Measurements from ENCODE around the gene GLIS1. TPM values are rescaled to one million over a fixed set of nuclear protein-coding genes. Genes with fewer than 3 reads are reported as not detected.

Gene GLIS1
- total RNA-seq, 1 experiment from 2014 or later, result 0.39 TPM

DNA sequence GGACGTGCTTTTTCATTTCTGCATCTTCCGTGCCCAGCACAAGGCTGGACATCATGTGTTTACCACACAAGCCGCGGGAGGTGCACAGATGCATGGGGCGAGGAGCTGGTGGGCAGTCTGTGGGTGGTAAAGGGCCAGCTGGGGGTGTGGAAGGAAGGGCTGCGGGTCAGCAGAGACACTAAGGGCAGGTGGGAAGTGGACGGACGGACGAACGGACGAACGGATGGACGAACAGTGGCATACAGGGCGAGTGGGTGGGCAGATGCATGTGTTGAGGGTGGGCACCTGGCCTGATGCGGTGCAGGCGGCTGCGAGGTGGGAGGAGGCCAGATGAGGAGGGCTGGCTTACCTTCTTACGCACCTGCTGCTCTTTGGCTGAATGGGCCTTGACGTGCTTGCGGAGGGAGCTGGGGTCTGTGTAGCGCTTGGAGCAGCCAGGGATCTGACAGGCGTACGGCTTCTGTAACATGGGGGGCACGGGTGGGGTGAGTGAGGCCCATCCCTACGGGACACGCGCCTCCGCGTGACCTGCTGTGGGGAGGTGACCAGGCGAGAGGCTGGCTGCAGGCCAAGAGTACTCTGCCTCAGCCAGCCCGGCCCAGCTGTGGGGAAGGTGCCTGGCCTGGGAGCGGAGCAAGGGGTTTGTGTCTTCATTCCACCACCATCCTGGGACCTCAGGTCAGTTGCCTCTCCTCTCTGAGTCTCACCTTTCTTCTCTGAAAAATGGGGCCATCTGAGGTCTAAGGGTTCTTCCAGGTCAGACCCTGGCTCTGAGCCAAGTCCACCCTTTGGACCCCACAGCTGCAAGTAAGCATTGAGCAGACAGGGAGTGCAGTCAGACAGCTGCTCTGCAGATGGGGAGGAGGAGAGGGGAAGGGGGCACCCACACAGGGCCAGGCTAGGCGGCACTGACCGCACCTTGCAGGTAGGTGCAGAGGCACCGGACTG lies 214.3 kb downstream of the GLIS1 start:
- POLR2A ChIA-PET, result no interaction called here

More for the DNA sequence above, 214.3 kb downstream of the GLIS1 start:
- Histone ChIP-seq H3K4me2 (ENCODE audit: low read length) (no peak overlapping the region), H3K9ac (ENCODE audit: low read length) (no peak overlapping the region), H3K9me3 (ENCODE audit: control insufficient read depth in 1 of 2, insufficient read depth in 1 of 2, low read depth in 1 of 2, low read length in 2 of 2) (no peaks in the 10 kb centered on the region), H3K79me2 (ENCODE audit: insufficient read depth, low read length) (no peaks in the 10 kb centered on the region), H3K36me3 (ENCODE audit: control insufficient read depth in 1 of 2, insufficient read depth in 2 of 2, low read length in 2 of 2) (no peaks in the 10 kb centered on the region), H3K27ac (ENCODE audit: low read depth, low read length) (no peak overlapping the region), H2AFZ (ENCODE audit: low read depth, low read length, poor library complexity, severe bottlenecking) (no peak overlapping the region), H3K4me1 (ENCODE audit: control insufficient read depth in 1 of 2, insufficient read depth in 2 of 2, low read length in 2 of 2) (no peaks in the 10 kb centered on the region), H3K27me3 (ENCODE audit: insufficient read depth, low read length) (no peaks in the 10 kb centered on the region), H3K4me3 (replicated peaks in 1 of 2; ENCODE audit: low read depth in 1 of 2, low read length in 2 of 2) (no peak overlapping the region), H4K20me1 (ENCODE audit: insufficient read depth) (no peaks in the 10 kb centered on the region), H3K9me2 (ENCODE audit: insufficient read depth) (no peaks in the 10 kb centered on the region)
- intact Hi-C loops (cut with micrococcal nuclease), result no loop called here
- no peak for DNase-seq (ENCODE audit: low read depth, low spot score)
- ChIA-PET CTCF (no interaction called here), RAD21 (ENCODE audit: low non-redundant PET in 1 of 2, low total read pairs in 2 of 2, uncharacterized antibody in 2 of 2, unreplicated experiment in 2 of 2) (no interaction called here)
- no peak for TF ChIP-seq CBX3 (IDR thresholded peaks at IDR 0.05; ENCODE audit: low read depth)
- TF ChIP-seq ZFX (IDR thresholded peaks at IDR 0.05), result no peak
- no peak for TF ChIP-seq RAD21 (IDR thresholded peaks at IDR 0.05; ENCODE audit: low read depth)
- TF ChIP-seq YY1 (IDR thresholded peaks at IDR 0.05; ENCODE audit: extremely low read depth, insufficient replicate concordance, low read depth, low read length), result no peak
- no peak for TF ChIP-seq SP1 (IDR thresholded peaks at IDR 0.05; ENCODE audit: low read depth)
- TF ChIP-seq JUND (IDR thresholded peaks at IDR 0.05), result no peak
- no peak for TF ChIP-seq POLR2A (IDR thresholded peaks at IDR 0.05; ENCODE audit: borderline replicate concordance, extremely low read depth, insufficient read depth, insufficient read length)
- TF ChIP-seq EZH2phosphoT487 (IDR thresholded peaks at IDR 0.05; ENCODE audit: borderline replicate concordance), result no peak
- TF ChIP-seq SIN3A (IDR thresholded peaks at IDR 0.05; ENCODE audit: low read depth), result no peak
- TF ChIP-seq, protein P1, sequence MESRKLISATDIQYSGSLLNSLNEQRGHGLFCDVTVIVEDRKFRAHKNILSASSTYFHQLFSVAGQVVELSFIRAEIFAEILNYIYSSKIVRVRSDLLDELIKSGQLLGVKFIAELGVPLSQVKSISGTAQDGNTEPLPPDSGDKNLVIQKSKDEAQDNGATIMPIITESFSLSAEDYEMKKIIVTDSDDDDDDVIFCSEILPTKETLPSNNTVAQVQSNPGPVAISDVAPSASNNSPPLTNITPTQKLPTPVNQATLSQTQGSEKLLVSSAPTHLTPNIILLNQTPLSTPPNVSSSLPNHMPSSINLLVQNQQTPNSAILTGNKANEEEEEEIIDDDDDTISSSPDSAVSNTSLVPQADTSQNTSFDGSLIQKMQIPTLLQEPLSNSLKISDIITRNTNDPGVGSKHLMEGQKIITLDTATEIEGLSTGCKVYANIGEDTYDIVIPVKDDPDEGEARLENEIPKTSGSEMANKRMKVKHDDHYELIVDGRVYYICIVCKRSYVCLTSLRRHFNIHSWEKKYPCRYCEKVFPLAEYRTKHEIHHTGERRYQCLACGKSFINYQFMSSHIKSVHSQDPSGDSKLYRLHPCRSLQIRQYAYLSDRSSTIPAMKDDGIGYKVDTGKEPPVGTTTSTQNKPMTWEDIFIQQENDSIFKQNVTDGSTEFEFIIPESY (IDR thresholded peaks at IDR 0.05; ENCODE audit: extremely low read depth, insufficient replicate concordance, low read length), result no peak
- TF ChIP-seq SRF (IDR thresholded peaks at IDR 0.05; ENCODE audit: low read depth), result no peak
- TF ChIP-seq, protein P2, sequence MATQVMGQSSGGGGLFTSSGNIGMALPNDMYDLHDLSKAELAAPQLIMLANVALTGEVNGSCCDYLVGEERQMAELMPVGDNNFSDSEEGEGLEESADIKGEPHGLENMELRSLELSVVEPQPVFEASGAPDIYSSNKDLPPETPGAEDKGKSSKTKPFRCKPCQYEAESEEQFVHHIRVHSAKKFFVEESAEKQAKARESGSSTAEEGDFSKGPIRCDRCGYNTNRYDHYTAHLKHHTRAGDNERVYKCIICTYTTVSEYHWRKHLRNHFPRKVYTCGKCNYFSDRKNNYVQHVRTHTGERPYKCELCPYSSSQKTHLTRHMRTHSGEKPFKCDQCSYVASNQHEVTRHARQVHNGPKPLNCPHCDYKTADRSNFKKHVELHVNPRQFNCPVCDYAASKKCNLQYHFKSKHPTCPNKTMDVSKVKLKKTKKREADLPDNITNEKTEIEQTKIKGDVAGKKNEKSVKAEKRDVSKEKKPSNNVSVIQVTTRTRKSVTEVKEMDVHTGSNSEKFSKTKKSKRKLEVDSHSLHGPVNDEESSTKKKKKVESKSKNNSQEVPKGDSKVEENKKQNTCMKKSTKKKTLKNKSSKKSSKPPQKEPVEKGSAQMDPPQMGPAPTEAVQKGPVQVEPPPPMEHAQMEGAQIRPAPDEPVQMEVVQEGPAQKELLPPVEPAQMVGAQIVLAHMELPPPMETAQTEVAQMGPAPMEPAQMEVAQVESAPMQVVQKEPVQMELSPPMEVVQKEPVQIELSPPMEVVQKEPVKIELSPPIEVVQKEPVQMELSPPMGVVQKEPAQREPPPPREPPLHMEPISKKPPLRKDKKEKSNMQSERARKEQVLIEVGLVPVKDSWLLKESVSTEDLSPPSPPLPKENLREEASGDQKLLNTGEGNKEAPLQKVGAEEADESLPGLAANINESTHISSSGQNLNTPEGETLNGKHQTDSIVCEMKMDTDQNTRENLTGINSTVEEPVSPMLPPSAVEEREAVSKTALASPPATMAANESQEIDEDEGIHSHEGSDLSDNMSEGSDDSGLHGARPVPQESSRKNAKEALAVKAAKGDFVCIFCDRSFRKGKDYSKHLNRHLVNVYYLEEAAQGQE (IDR thresholded peaks at IDR 0.05; ENCODE audit: low read depth), result no peak
- TF ChIP-seq, protein P3, sequence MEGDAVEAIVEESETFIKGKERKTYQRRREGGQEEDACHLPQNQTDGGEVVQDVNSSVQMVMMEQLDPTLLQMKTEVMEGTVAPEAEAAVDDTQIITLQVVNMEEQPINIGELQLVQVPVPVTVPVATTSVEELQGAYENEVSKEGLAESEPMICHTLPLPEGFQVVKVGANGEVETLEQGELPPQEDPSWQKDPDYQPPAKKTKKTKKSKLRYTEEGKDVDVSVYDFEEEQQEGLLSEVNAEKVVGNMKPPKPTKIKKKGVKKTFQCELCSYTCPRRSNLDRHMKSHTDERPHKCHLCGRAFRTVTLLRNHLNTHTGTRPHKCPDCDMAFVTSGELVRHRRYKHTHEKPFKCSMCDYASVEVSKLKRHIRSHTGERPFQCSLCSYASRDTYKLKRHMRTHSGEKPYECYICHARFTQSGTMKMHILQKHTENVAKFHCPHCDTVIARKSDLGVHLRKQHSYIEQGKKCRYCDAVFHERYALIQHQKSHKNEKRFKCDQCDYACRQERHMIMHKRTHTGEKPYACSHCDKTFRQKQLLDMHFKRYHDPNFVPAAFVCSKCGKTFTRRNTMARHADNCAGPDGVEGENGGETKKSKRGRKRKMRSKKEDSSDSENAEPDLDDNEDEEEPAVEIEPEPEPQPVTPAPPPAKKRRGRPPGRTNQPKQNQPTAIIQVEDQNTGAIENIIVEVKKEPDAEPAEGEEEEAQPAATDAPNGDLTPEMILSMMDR (IDR thresholded peaks at IDR 0.05 in 2 of 3, conservative IDR thresholded peaks at IDR 0.05 in 1 of 3; ENCODE audit: borderline replicate concordance in 1 of 3, insufficient read depth in 1 of 3, low read depth in 2 of 3, low read length in 2 of 3), result no peak
- TF ChIP-seq, protein P4, sequence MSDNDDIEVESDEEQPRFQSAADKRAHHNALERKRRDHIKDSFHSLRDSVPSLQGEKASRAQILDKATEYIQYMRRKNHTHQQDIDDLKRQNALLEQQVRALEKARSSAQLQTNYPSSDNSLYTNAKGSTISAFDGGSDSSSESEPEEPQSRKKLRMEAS (IDR thresholded peaks at IDR 0.05), result no peak
- no peak for TF ChIP-seq POLR2AphosphoS5 (IDR thresholded peaks at IDR 0.05; ENCODE audit: low read depth, low read length)
- TF ChIP-seq TCF7L2 (IDR thresholded peaks at IDR 0.05; ENCODE audit: borderline replicate concordance, extremely low read depth, insufficient read depth, insufficient read length), result no peak
- TF ChIP-seq ELF1 (IDR thresholded peaks at IDR 0.05; ENCODE audit: borderline replicate concordance, low read depth), result no peak
- ATAC-seq, result no peak
- BruUV-seq (replicated peaks), result no TSS peak
